HG03469 (cell line): ENCODE results near the gene SEPTIN12.

Experiments
- ATAC-seq: cut with Tn5 transposase; IDR thresholded peaks from one replicate; pipeline ENCODE4 v1.9.1; 2021; ENCODE audit warnings: mild to moderate bottlenecking, moderate library complexity, moderate number of reproducible peaks; ENCODE audit not compliant: unreplicated experiment

Gene SEPTIN12

GRCh38 chr16:4803401-4803844, 15.3 kb upstream of the SEPTIN12 start:
- ATAC-seq = no peak

- peak; percentile 89 for ATAC-seq
Measured at GRCh38 chr16:4802659-4803287, 14.6 kb upstream of the SEPTIN12 start.

GRCh38 chr16:4801962-4802658, 14.0 kb upstream of the SEPTIN12 start, which contains the start of gene ROGDI:
TSS of gene ROGDI (minus strand) at chr16:4802633. CDS start at chr16:4802571, 62 bp downstream.
- ATAC-seq = peak; percentile 35

GRCh38 chr16:4801051-4801961, 13.2 kb upstream of the SEPTIN12 start:
- no peak for ATAC-seq

GRCh38 chr16:4800290-4801041, 12.3 kb upstream of the SEPTIN12 start:
- no peak for ATAC-seq

GRCh38 chr16:4799171-4799855, 11.2 kb upstream of the SEPTIN12 start:
- no peak for ATAC-seq

GRCh38 chr16:4798456-4798855, 10.3 kb upstream of the SEPTIN12 start:
- no peak for ATAC-seq

- no peak for ATAC-seq
Measured at GRCh38 chr16:4797805-4798252, 9.7 kb upstream of the SEPTIN12 start.

GRCh38 chr16:4796982-4797804, 9.0 kb upstream of the SEPTIN12 start:
- no peak for ATAC-seq

- no peak for ATAC-seq
Measured at GRCh38 chr16:4795828-4796572, 7.9 kb upstream of the SEPTIN12 start.

- ATAC-seq = no peak
Measured at GRCh38 chr16:4795181-4795827, 7.2 kb upstream of the SEPTIN12 start, which contains the start of gene SMIM22. TSS of gene SMIM22 (plus strand) at chr16:4795369. CDS start at chr16:4795735, 366 bp downstream.

GRCh38 chr16:4792951-4793513, 4.9 kb upstream of the SEPTIN12 start:
- ATAC-seq = no peak

GRCh38 chr16:4790871-4791270, 2.7 kb upstream of the SEPTIN12 start:
- no peak for ATAC-seq

GRCh38 chr16:4790261-4790660, 2.1 kb upstream of the SEPTIN12 start:
- ATAC-seq = no peak

- ATAC-seq = no peak
Measured at GRCh38 chr16:4788910-4789309, 765 bp upstream of the SEPTIN12 start.

GRCh38 chr16:4788489-4788889, 344 bp upstream of the SEPTIN12 start:
- ATAC-seq = no peak

GRCh38 chr16:4787068-4787467, 1.1 kb downstream of the SEPTIN12 start:
- no peak for ATAC-seq
